Endodermal cell (in vitro differentiated cells): Measurements from ENCODE around the gene ANKRD34A. TPM values are rescaled to one million over a fixed set of nuclear protein-coding genes. Genes with fewer than 3 reads are reported as not detected.

ENCODE experiments used
- DNase-seq: peaks from one replicate; pipeline ENCODE4 v3.0.0-alpha.2; 2017
- H3K27ac ChIP-seq: 2 replicates; pipeline ENCODE4 v1.5.1; 2013; ENCODE audit warnings: mild to moderate bottlenecking, low read depth, low read length, moderate library complexity
- H3K27me3 ChIP-seq: 2 replicates; pipeline ENCODE4 v1.6.1; 2013; ENCODE audit warnings: mild to moderate bottlenecking, low read length, moderate library complexity; ENCODE audit not compliant: insufficient read depth, control insufficient read depth, poor library complexity, severe bottlenecking
- H3K36me3 ChIP-seq: 2 replicates; pipeline ENCODE4 v1.7.0; 2013; ENCODE audit warnings: mild to moderate bottlenecking, low read length, moderate library complexity; ENCODE audit not compliant: control insufficient read depth, insufficient read depth
- H3K4me1 ChIP-seq: one replicate; pipeline ENCODE4 v1.7.0; 2013; ENCODE audit warnings: low read length; ENCODE audit not compliant: control insufficient read depth, insufficient read depth
- H3K4me3 ChIP-seq: 2 replicates; pipeline ENCODE4 v1.5.1; 2013; ENCODE audit warnings: mild to moderate bottlenecking, low read length, moderate library complexity
- H3K9ac ChIP-seq: 2 replicates; pipeline ENCODE4 v1.6.1; 2013; ENCODE audit warnings: mild to moderate bottlenecking, low read length, moderate library complexity; ENCODE audit not compliant: poor library complexity, severe bottlenecking; ENCODE audit errors: extremely low read depth
- H3K9me3 ChIP-seq: 2 replicates; pipeline ENCODE4 v1.6.1; 2013; ENCODE audit warnings: mild to moderate bottlenecking, low read length, moderate library complexity; ENCODE audit not compliant: control insufficient read depth
- H3K27ac Mint-ChIP-seq: 2 replicates; pipeline ENCODE4 v1.8.0; 2020; ENCODE audit warnings: mixed read lengths
- H3K27me3 Mint-ChIP-seq: 2 replicates; pipeline ENCODE4 v1.8.0; 2021; ENCODE audit warnings: mild to moderate bottlenecking, mixed read lengths; ENCODE audit not compliant: insufficient read depth
- H3K36me3 Mint-ChIP-seq: 2 replicates; pipeline ENCODE4 v1.8.0; 2020; ENCODE audit warnings: low read depth, mixed read lengths
- H3K4me1 Mint-ChIP-seq: 2 replicates; pipeline ENCODE4 v1.8.0; 2020; ENCODE audit warnings: mixed read lengths
- H3K4me3 Mint-ChIP-seq: 2 replicates; pipeline ENCODE4 v1.8.0; 2020; ENCODE audit warnings: mild to moderate bottlenecking, moderate library complexity, mixed read lengths
- H3K9me3 Mint-ChIP-seq: 2 replicates; pipeline ENCODE4 v1.8.0; 2020; ENCODE audit warnings: mild to moderate bottlenecking, mixed read lengths
- WGBS, 2 experiments: methylation state at CpG; one replicate each; pipeline versions ENCODE4 v1.1.5 to v1.1.7; 2013; ENCODE audit warnings: missing lambda C conversion rate in 2 of 2, mixed read lengths in 1 of 2; ENCODE audit not compliant: insufficient coverage in 1 of 2, insufficient read length in 1 of 2; 5-methylcytosine and 5-hydroxymethylcytosine counted together
- total RNA-seq, 2 donors: library from RNA; stranded (reverse); fragmentation: NEBNext Ultra II Directional in 1 of 2; extraction: Animal tissue kit (Norgen Biotek cat#: 25700) in 1 of 2; gene quantifications; 2 replicates in 1 of 2; 3 replicates in 1 of 2; pipeline ENCODE4 v1.2.1, GENCODE V29; 2021
- TF ChIP-seq, protein P1 (sequence below): fragments of 200-600 bp; sonication (generic); conservative IDR thresholded peaks from 2 replicates; pipeline ENCODE4 v1.5.0; 2021; ENCODE audit warnings: antibody characterized with exemption, mild to moderate bottlenecking

Gene ANKRD34A
- total RNA-seq, 2 donors from 2014 or later, result 0.55 to 1.4 TPM

DNA sequence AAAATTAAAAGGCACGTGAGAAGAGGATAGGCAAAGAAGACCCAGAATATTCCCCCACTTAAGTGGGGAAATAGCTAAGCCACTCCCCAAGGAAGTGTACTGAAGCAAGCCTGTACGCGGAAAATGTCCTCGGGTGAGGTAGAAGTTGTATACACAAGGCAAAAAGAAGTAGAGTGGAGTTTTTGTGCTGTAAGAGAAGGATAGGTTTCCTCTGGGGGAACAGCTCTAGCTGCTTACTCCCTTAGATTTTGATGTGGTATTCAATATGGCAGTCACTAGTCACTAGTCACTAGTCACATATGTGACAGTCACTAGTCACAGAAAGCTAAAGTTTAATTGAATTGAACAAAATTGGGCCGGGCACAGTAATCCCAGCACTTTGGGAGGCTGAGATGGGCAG, 24.4 kb upstream of the ANKRD34A start:
- Mint-ChIP-seq H3K4me3 (no peak overlapping the region), H3K27ac (no peak overlapping the region), H3K27me3 (no peaks in the 10 kb centered on the region), H3K4me1 (peaks cover 21% of the 10 kb centered on the region), H3K9me3 (no peaks in the 10 kb centered on the region), H3K36me3 (peaks cover 13% of the 10 kb centered on the region)
- Histone ChIP-seq H3K27ac (no peak overlapping the region), H3K4me1 (peaks cover 9% of the 10 kb centered on the region), H3K36me3 (peaks cover 1% of the 10 kb centered on the region), H3K9ac (no peak overlapping the region), H3K9me3 (no peaks in the 10 kb centered on the region), H3K27me3 (no peaks in the 10 kb centered on the region), H3K4me3 (no peak overlapping the region)
- 96% methylated on average over 4 to 5 of the region's 5 CpGs for WGBS, 2 experiments
- DNase-seq, result no peak
- TF ChIP-seq, protein P1, sequence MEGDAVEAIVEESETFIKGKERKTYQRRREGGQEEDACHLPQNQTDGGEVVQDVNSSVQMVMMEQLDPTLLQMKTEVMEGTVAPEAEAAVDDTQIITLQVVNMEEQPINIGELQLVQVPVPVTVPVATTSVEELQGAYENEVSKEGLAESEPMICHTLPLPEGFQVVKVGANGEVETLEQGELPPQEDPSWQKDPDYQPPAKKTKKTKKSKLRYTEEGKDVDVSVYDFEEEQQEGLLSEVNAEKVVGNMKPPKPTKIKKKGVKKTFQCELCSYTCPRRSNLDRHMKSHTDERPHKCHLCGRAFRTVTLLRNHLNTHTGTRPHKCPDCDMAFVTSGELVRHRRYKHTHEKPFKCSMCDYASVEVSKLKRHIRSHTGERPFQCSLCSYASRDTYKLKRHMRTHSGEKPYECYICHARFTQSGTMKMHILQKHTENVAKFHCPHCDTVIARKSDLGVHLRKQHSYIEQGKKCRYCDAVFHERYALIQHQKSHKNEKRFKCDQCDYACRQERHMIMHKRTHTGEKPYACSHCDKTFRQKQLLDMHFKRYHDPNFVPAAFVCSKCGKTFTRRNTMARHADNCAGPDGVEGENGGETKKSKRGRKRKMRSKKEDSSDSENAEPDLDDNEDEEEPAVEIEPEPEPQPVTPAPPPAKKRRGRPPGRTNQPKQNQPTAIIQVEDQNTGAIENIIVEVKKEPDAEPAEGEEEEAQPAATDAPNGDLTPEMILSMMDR, result no peak

DNA sequence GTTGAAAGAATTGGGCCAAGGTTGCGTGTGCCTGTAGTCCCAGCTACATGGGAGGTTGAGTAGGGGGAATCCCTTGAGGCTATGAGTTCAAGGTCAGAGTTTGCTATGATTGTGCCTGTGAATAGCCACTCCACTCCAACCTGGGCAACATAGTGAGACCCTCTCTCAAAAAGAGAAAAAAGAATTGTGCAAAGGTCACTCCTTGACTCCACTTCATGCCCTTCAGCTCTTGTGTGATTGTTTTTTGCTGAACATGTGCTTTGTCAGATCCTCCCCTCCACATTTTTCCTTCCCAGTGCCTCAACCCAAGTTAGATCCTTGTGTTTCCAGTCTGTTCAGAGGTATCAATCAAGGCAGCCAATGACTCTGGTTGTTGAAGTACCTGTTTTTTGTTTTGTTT, 23.6 kb upstream of the ANKRD34A start:
- H3K9me3 ChIP-seq, result no peaks in the 10 kb centered on the region
- H3K27ac Mint-ChIP-seq, result no peak overlapping the region
- H3K9me3 Mint-ChIP-seq, result no peaks in the 10 kb centered on the region
- DNase-seq, result no peak
- no peaks in the 10 kb centered on the region for H3K27me3 ChIP-seq
- H3K4me1 Mint-ChIP-seq, result peaks cover 21% of the 10 kb centered on the region
- TF ChIP-seq, protein P1, result no peak
- H3K4me3 Mint-ChIP-seq, result no peak overlapping the region
- peaks cover 5% of the 10 kb centered on the region for H3K36me3 Mint-ChIP-seq
- no peaks in the 10 kb centered on the region for H3K27me3 Mint-ChIP-seq
- H3K9ac ChIP-seq, result no peak overlapping the region
- H3K27ac ChIP-seq, result no peak overlapping the region
- peaks cover 9% of the 10 kb centered on the region for H3K4me1 ChIP-seq
- H3K4me3 ChIP-seq, result no peak overlapping the region
- H3K36me3 ChIP-seq, result no peaks in the 10 kb centered on the region
- WGBS, 2 experiments, result 86 to 96% methylated on average over 1 of the region's 1 CpG

DNA sequence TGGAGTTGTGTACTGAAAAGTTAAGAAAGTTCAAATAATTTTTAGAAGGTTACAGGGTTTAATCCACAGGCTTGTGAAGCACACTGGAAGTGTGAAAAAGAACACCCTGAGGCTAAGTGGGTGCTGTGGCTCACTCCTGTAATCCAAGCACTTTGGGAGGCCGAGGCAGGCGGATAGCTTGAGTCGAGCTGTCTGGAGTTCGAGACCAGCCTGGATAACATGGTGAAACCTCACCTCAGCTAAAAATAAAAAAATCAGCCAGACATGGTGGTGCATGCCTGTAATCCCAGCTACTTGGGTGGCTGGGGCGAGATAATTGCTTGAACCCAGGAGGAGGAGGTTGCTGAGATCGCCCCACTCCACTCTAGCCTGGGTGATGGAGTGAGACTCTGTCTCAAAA, 22.2 kb upstream of the ANKRD34A start:
- Histone ChIP-seq H3K27ac (no peak overlapping the region), H3K4me1 (peaks cover 9% of the 10 kb centered on the region), H3K36me3 (no peaks in the 10 kb centered on the region), H3K9ac (no peak overlapping the region), H3K9me3 (no peaks in the 10 kb centered on the region), H3K27me3 (no peaks in the 10 kb centered on the region), H3K4me3 (no peak overlapping the region)
- Mint-ChIP-seq H3K4me1 (peaks cover 18% of the 10 kb centered on the region), H3K36me3 (no peaks in the 10 kb centered on the region), H3K27me3 (no peaks in the 10 kb centered on the region), H3K4me3 (no peak overlapping the region), H3K27ac (no peak overlapping the region), H3K9me3 (no peaks in the 10 kb centered on the region)
- TF ChIP-seq, protein P1, result no peak
- WGBS, 2 experiments, result 88 to 94% methylated on average over 1 to 6 of the region's 6 CpGs
- DNase-seq, result no peak
